Motor neuron (in vitro differentiated cells): ENCODE data around the gene C19orf44. TPM values are rescaled to one million over a fixed set of nuclear protein-coding genes. Genes with fewer than 3 reads are reported as not detected.
"Not testable (repeated sequence)": the region's sequence is repeated elsewhere in the genome, so short reads cannot be mapped to it uniquely, and the experiment has no call there.

ENCODE experiments used
- ATAC-seq, 8 experiments: fragments of 200-7000 bp; cut with Tn5 transposase; replicated peaks in 6 of 8; 2 replicates each; pipeline ENCODE4 v1.8.0; 2021; ENCODE audit warnings: mild to moderate bottlenecking in 8 of 8, moderate library complexity in 8 of 8
- H3K27ac ChIP-seq, 2 donors: fragments of 250-450 bp; sonication (Bioruptor Pico); 2 replicates each; pipeline ENCODE4 v1.9.0; 2021; ENCODE audit warnings: antibody characterized with exemption in 2 of 2, mild to moderate bottlenecking in 2 of 2, moderate library complexity in 1 of 2
- H3K4me1 ChIP-seq, 2 donors: fragments of 250-450 bp; sonication (Bioruptor Pico); replicated peaks in 1 of 2; 2 replicates each; pipeline ENCODE4 v1.6.1; 2021; ENCODE audit warnings: antibody characterized with exemption in 2 of 2, mild to moderate bottlenecking in 2 of 2, moderate library complexity in 1 of 2
- H3K4me3 ChIP-seq, 5 donors: fragments of 250-450 bp; sonication (Bioruptor Pico); 2 replicates each; pipeline ENCODE4 v1.9.0; 2021; ENCODE audit warnings: antibody characterized with exemption in 5 of 5, mild to moderate bottlenecking in 5 of 5, moderate library complexity in 4 of 5
- WGBS, 10 experiments: fragments of 450-650 bp; shearing (Covaris generic); methylation state at CpG; one replicate each; pipeline ENCODE4 v1.0.0; 2022; 5-methylcytosine and 5-hydroxymethylcytosine counted together
- in situ Hi-C, 9 experiments: fragments of 400-800 bp; cut with MboI; loops; one replicate each; pipeline ENCODE4 v1.15.0; 2021; ENCODE audit warnings: low sequenced_read_pairs in 9 of 9, low pct_unique_long_range_greater_than_20kb in 2 of 9; ENCODE audit not compliant: unreplicated experiment in 9 of 9
- total RNA-seq, 8 experiments: library from RNA; unstranded; fragments of 300-600 nt; gene quantifications; 2 replicates each; pipeline versions ENCODE4 v1.2.3 to v1.2.4, GENCODE V29; 2022

C19orf44 gene
- total RNA-seq, 8 experiments from 2014 or later: 2.7 to 17.2 (median 5.0) TPM

GRCh38 chr19:16537111-16537510 lies 40.9 kb downstream of the C19orf44 start:
- in situ Hi-C loops: no loop called here
- 96 to 100% (median 100%) methylated on average over 1 to 6 of the region's 13 CpGs; no CpG with 5 or more reads in 7 of the 10 experiments for WGBS, 10 experiments

GRCh38 chr19:16540948-16541347 lies 44.8 kb downstream of the C19orf44 start:
- ATAC-seq: no peak
- H3K4me3 ChIP-seq: peak overlapping the region; percentile 88 to 100 (median 93)
- 73 to 100% (median 87%) methylated on average over 2 to 9 of the region's 12 CpGs; no CpG with 5 or more reads in 4 of the 10 experiments for WGBS, 10 experiments
- peak overlapping the region in 1 of 2 donors; percentile 97 for H3K27ac ChIP-seq
- in situ Hi-C loops: no loop called here
- peaks cover 15 to 16% of the 10 kb centered on the region in 2 donors for H3K4me1 ChIP-seq

More at GRCh38 chr19:16537111-16537510, 40.9 kb downstream of the C19orf44 start:
- no peak overlapping the region for H3K4me3 ChIP-seq
- no peak overlapping the region for H3K27ac ChIP-seq
- peaks cover 7% of the 10 kb centered on the region in 2 donors for H3K4me1 ChIP-seq
- ATAC-seq: no peak

GRCh38 chr19:16541526-16542044 lies 45.4 kb downstream of the C19orf44 start:
- WGBS, 10 experiments: 0 to 19% (median 0%) methylated on average over 1 to 11 of the region's 29 CpGs; no CpG with 5 or more reads in 1 of the 10 experiments
- Histone ChIP-seq H3K4me3 (peak overlapping the region; percentile 88 to 100 (median 93)), H3K4me1 (peaks cover 15 to 16% of the 10 kb centered on the region in 2 donors), H3K27ac (peak overlapping the region; percentile 90 to 97)
- ATAC-seq: peak in 3 of 8 experiments; percentile 11 to 29 (median 11)
- in situ Hi-C loops: no loop called here

GRCh38 chr19:16542045-16542909 lies 46.1 kb downstream of the C19orf44 start, which contains the start of gene CHERP:
Gene CHERP, minus strand, starts transcription at chr19:16542437. Its CDS starts 59 bp downstream, at chr19:16542378.
- in situ Hi-C loops: no loop called here
- ATAC-seq: peak; percentile 74 to 91 (median 86)
- WGBS, 10 experiments: 0 to 5% (median 1%) methylated on average over 5 to 15 of the region's 108 CpGs; no CpG with 5 or more reads in 6 of the 10 experiments
- H3K4me3 ChIP-seq: peak within 1 kb of the TSS; percentile 88 to 100 (median 93)
- H3K27ac ChIP-seq: peak within 1 kb of the TSS; percentile 90 to 97
- peaks cover 15 to 16% of the 10 kb centered on the region in 2 donors for H3K4me1 ChIP-seq

GRCh38 chr19:16542910-16543472 lies 46.8 kb downstream of the C19orf44 start:
- in situ Hi-C loops: no loop called here
- peak overlapping the region; percentile 88 to 100 (median 93) for H3K4me3 ChIP-seq
- peaks cover 15 to 16% of the 10 kb centered on the region in 2 donors for H3K4me1 ChIP-seq
- 0 to 19% (median 5%) methylated on average over 3 to 12 of the region's 15 CpGs; no CpG with 5 or more reads in 1 of the 10 experiments for WGBS, 10 experiments
- no peak for ATAC-seq
- H3K27ac ChIP-seq: peak overlapping the region; percentile 84 to 97

- ATAC-seq, H3K27ac ChIP-seq, in situ Hi-C loops: not testable (repeated sequence)
- WGBS, 10 experiments: 56 to 100% (median 84%) methylated on average over 1 to 6 of the region's 6 CpGs; no CpG with 5 or more reads in 2 of the 10 experiments
- peaks cover 15 to 16% of the 10 kb centered on the region in 2 donors for H3K4me1 ChIP-seq
- peak overlapping the region in 2 of 5 donors; percentile 91 to 100 for H3K4me3 ChIP-seq
Measured at GRCh38 chr19:16543734-16544133, 47.5 kb downstream of the C19orf44 start.

GRCh38 chr19:16544473-16545231 lies 48.5 kb downstream of the C19orf44 start:
- peaks cover 15 to 16% of the 10 kb centered on the region in 2 donors for H3K4me1 ChIP-seq
- WGBS, 10 experiments: 87 to 100% (median 93%) methylated on average over 1 to 9 of the region's 11 CpGs
- H3K4me3 ChIP-seq: no peak overlapping the region
- in situ Hi-C loops: no loop called here
- H3K27ac ChIP-seq: no peak overlapping the region
- no peak for ATAC-seq

- H3K4me1 ChIP-seq: peaks cover 1 to 4% of the 10 kb centered on the region in 2 donors
- H3K27ac ChIP-seq: no peak overlapping the region
- in situ Hi-C loops: no loop called here
- no peak for ATAC-seq
- no peak overlapping the region for H3K4me3 ChIP-seq
- WGBS, 10 experiments: 80 to 100% (median 83%) methylated on average over 1 to 4 of the region's 4 CpGs; no CpG with 5 or more reads in 5 of the 10 experiments
Measured at GRCh38 chr19:16548956-16549355, 52.8 kb downstream of the C19orf44 start.

- H3K27ac ChIP-seq, H3K4me1 ChIP-seq, in situ Hi-C loops, H3K4me3 ChIP-seq, ATAC-seq: not testable (repeated sequence)
- WGBS, 10 experiments: 90 to 100% (median 100%) methylated on average over 1 to 6 of the region's 6 CpGs; no CpG with 5 or more reads in 1 of the 10 experiments
Measured at GRCh38 chr19:16551902-16552301, 55.7 kb downstream of the C19orf44 start.

- H3K27ac ChIP-seq: no peak overlapping the region
- H3K4me1 ChIP-seq: no peaks in the 10 kb centered on the region
- no peak for ATAC-seq
- H3K4me3 ChIP-seq: no peak overlapping the region
- 83 to 100% (median 90%) methylated on average over 1 to 6 of the region's 8 CpGs; no CpG with 5 or more reads in 4 of the 10 experiments for WGBS, 10 experiments
- in situ Hi-C loops: no loop called here
Measured at GRCh38 chr19:16554776-16555175, 58.6 kb downstream of the C19orf44 start.

GRCh38 chr19:16559780-16560276 lies 63.6 kb downstream of the C19orf44 start:
- 72 to 100% (median 95%) methylated on average over 1 to 10 of the region's 10 CpGs; no CpG with 5 or more reads in 1 of the 10 experiments for WGBS, 10 experiments
- H3K27ac ChIP-seq: no peak overlapping the region
- in situ Hi-C loops: no loop called here

GRCh38 chr19:16561382-16561781 lies 65.2 kb downstream of the C19orf44 start:
- WGBS, 10 experiments: 96 to 100% (median 100%) methylated on average over 1 to 5 of the region's 8 CpGs; no CpG with 5 or more reads in 6 of the 10 experiments
- in situ Hi-C loops: no loop called here

More at GRCh38 chr19:16559780-16560276, 63.6 kb downstream of the C19orf44 start:
- no peak overlapping the region for H3K4me3 ChIP-seq
- ATAC-seq: peak in 1 of 8 experiments; percentile 69
- H3K4me1 ChIP-seq: no peaks in the 10 kb centered on the region

More at GRCh38 chr19:16561382-16561781, 65.2 kb downstream of the C19orf44 start:
- ATAC-seq: no peak
- Histone ChIP-seq H3K4me3 (no peak overlapping the region), H3K4me1 (no peaks in the 10 kb centered on the region), H3K27ac (no peak overlapping the region)
